Measurements from ENCODE around the gene SEPTIN3. TPM values are rescaled to one million over a fixed set of nuclear protein-coding genes. Genes with fewer than 3 reads are reported as not detected.

The SEPTIN3 gene
- total and polyA plus RNA-seq, 7 experiments from 2014 or later = 0.08 to 4.2 (median 0.16) TPM; not detected in 2

DNA sequence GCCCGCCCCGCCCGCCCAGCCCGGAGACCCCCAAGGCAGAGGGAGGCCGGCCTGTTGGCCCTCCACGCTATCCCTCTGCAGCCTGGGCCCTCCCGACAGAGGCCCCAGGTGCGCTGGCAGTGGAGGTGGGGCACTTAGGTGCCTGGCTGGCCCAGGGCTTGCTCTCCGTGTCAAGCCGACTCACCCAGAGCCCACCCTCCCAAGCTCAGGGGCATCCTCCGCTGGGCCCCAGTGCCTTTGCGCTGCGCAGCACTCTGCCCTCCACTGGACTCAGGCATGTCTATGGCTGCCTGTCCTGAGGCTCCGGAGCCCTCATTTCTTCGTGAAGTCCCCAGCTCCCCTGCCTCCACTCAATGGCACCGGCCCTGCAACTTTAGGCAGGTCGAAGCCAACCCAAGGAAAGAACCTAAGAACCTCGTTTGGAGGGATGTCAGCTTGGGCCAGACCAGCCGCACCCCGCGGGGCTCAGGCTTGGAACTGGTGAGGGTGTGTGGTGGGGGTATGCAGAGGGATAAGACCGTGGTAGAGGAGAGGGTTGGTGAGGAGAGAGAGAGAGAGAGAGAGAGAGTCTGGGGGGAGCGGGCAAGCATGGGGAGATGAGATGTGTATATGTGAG lies 11.2 kb upstream of the SEPTIN3 start:
- H3K36me3 Mint-ChIP-seq = no peaks in the 10 kb centered on the region
- intact Hi-C loops (cut with micrococcal nuclease) = loop anchor here in 1 of 2 donors (1.0 kb wide), 2 partner anchors 261 to 479 kb away; no protein-coding TSS in a partner anchor
- H3K4me3 Mint-ChIP-seq = peak overlapping the region in 6 of 10 donors; percentile 3 to 67 (median 50)

DNA sequence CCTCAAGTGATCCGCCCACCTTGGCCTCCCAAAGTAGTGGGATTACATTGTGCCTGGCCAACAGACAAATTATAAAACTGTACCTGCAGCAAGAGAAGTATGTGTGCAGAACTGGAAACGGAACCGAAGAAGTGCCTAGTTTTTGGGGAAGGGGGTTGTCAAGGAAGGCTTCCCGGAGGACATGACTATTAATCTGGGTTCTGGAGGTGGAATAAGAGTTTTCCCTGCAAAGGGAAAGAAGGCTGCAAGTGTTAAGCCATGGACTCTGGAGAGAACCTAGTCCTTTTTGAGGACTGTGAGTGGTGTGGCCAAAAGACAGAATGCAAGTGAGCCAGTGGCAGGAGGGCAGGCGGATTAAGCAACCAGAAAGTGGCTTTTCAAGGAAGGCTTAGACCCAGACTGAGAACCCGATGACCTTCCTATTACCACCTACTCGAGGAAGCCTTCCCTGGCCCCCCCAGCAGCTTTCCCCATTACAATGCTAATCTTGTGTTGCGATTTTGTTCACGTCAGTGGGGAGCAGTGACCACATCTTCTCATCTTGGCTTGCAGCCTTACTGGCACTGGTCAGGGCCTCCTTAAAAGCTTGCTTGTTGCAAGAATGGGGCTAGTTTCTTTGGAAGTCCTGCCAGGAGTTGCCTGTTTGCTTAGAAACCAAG lies 5.7 kb upstream of the SEPTIN3 start:
- ChIA-PET POLR2A (no interaction called here), CTCF (interaction anchor here (0.6 to 0.8 kb wide), 3 partner anchors 101 to 478 kb away, joined by 3 read pairs; no protein-coding TSS in a partner anchor)
- ATAC-seq = no peak
- intact Hi-C loops (cut with micrococcal nuclease) = no loop called here
- no peaks in the 10 kb centered on the region for H3K4me1 ChIP-seq (ENCODE audit: control insufficient read depth in 2 of 2, insufficient read depth in 2 of 2, low read length in 2 of 2)
- DNase-seq = no peak
- H3K27me3 Mint-ChIP-seq = no peaks in the 10 kb centered on the region
- no peaks in the 10 kb centered on the region for H3K27me3 ChIP-seq (ENCODE audit: control insufficient read depth in 2 of 2, insufficient read depth in 2 of 2, low read length in 2 of 2)
- peaks cover 0 to 9% (median 0%) of the 10 kb centered on the region in 7 donors for H3K4me1 Mint-ChIP-seq
- H3K9me3 ChIP-seq (ENCODE audit: control insufficient read depth in 2 of 3, low read length in 3 of 3) = no peaks in the 10 kb centered on the region
- no peak overlapping the region for H3K27ac Mint-ChIP-seq
- H3K27ac ChIP-seq (ENCODE audit: low read depth, low read length) = no peak overlapping the region
- no peaks in the 10 kb centered on the region for H3K9me3 Mint-ChIP-seq
- H3K36me3 ChIP-seq (ENCODE audit: control insufficient read depth in 2 of 3, insufficient read depth in 3 of 3, low read length in 3 of 3) = no peaks in the 10 kb centered on the region
- no peak overlapping the region for H3K4me3 Mint-ChIP-seq
- H3K4me3 ChIP-seq (ENCODE audit: low read length) = no peak overlapping the region
- H3K36me3 Mint-ChIP-seq = no peaks in the 10 kb centered on the region

More for the DNA sequence above, 11.2 kb upstream of the SEPTIN3 start:
- H3K4me1 Mint-ChIP-seq = peaks cover 0 to 5% (median 4%) of the 10 kb centered on the region in 7 donors
- Histone ChIP-seq H3K36me3 (ENCODE audit: control insufficient read depth in 2 of 3, insufficient read depth in 3 of 3, low read length in 3 of 3) (no peaks in the 10 kb centered on the region), H3K27me3 (ENCODE audit: control insufficient read depth in 2 of 2, insufficient read depth in 2 of 2, low read length in 2 of 2) (no peaks in the 10 kb centered on the region), H3K27ac (ENCODE audit: low read depth, low read length) (no peak overlapping the region), H3K4me3 (ENCODE audit: low read length) (no peak overlapping the region), H3K4me1 (ENCODE audit: control insufficient read depth in 2 of 2, insufficient read depth in 2 of 2, low read length in 2 of 2) (peaks cover 3 to 4% of the 10 kb centered on the region in 2 donors), H3K9me3 (ENCODE audit: control insufficient read depth in 2 of 3, low read length in 3 of 3) (no peaks in the 10 kb centered on the region)
- H3K27me3 Mint-ChIP-seq = peaks cover 0 to 1% (median 0%) of the 10 kb centered on the region in 5 donors
- ChIA-PET CTCF (interaction anchor here (0.6 to 1.7 kb wide), 3 partner anchors 8 to 305 kb away, joined by 3 to 4 read pairs (median 4); no protein-coding TSS in a partner anchor), POLR2A (no interaction called here)
- DNase-seq (peak in 2 of 9 donors; percentile 23 to 28), ATAC-seq (peak; percentile 50)
- H3K9me3 Mint-ChIP-seq = peaks cover 0 to 2% (median 0%) of the 10 kb centered on the region in 11 donors
- no peak overlapping the region for H3K27ac Mint-ChIP-seq

DNA sequence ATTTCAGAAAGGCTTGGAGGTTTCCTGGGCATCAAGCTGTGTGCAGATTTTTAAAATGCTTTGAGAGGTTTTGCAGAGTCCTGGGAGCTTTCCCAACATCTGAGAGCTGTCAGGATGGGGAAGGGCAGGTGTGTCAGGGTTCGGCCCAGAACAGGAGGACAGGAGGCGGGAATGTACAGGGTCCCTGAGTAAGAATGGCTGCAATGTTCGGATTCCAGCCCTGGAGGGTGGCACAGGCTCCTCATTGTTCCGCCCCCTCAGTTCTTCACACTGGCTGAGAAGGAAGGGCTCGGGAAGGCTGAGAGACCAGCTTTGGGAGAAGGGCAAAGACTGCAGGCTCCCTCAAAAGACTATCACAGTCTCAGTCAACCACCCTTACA lies 5.1 kb upstream of the SEPTIN3 start:
- no peaks in the 10 kb centered on the region for H3K9me3 Mint-ChIP-seq
- ATAC-seq = no peak
- Histone ChIP-seq H3K36me3 (ENCODE audit: control insufficient read depth in 2 of 3, insufficient read depth in 3 of 3, low read length in 3 of 3) (no peaks in the 10 kb centered on the region), H3K27me3 (ENCODE audit: control insufficient read depth in 2 of 2, insufficient read depth in 2 of 2, low read length in 2 of 2) (no peaks in the 10 kb centered on the region), H3K9me3 (ENCODE audit: control insufficient read depth in 2 of 3, low read length in 3 of 3) (no peaks in the 10 kb centered on the region), H3K4me1 (ENCODE audit: control insufficient read depth in 2 of 2, insufficient read depth in 2 of 2, low read length in 2 of 2) (no peaks in the 10 kb centered on the region), H3K27ac (ENCODE audit: low read depth, low read length) (no peak overlapping the region), H3K4me3 (ENCODE audit: low read length) (no peak overlapping the region)
- DNase-seq = no peak
- H3K27me3 Mint-ChIP-seq = no peaks in the 10 kb centered on the region
- H3K4me3 Mint-ChIP-seq = no peak overlapping the region
- peaks cover 0 to 9% (median 0%) of the 10 kb centered on the region in 7 donors for H3K4me1 Mint-ChIP-seq
- CTCF ChIA-PET = interaction anchor here (0.6 to 0.8 kb wide), 2 partner anchors 102 to 478 kb away, joined by 3 read pairs; no protein-coding TSS in a partner anchor
- POLR2A ChIA-PET = interaction anchor here (1.0 kb wide), 1 partner anchor 12 kb away, joined by 3 read pairs; the partner anchor contains the start of gene SMIM45
- intact Hi-C loops (cut with micrococcal nuclease) = no loop called here
- no peak overlapping the region for H3K27ac Mint-ChIP-seq
- H3K36me3 Mint-ChIP-seq = no peaks in the 10 kb centered on the region

DNA sequence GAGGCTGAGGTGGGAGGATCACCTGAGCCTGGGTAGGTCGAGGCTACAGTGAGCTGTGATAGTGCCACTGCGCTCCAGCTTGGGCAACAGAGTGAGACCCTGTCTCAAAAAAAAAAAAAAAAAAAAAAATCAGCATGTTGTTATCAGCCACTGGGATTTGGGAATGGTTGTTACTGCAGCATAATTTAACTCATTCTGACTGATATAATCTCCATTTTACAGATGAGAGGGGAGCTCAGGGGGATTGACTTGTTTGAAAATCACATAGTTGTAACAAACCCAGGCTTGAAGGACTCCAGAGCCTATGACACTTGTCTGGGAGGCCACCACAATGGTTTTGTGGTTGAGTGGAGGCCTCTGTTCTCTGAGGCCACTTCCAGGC lies 3.0 kb upstream of the SEPTIN3 start:
- intact Hi-C loops (cut with micrococcal nuclease) = loop anchor here (1.0 to 5.0 kb wide), 9 partner anchors 105 to 587 kb away; partner anchors contain the start of genes NAGA (in 2 of the 2), PHETA2 (in 1 of the 2), SERHL2 (in 1 of the 2) and SMDT1 (in 1 of the 2)
- POLR2A ChIA-PET = no interaction called here
- CTCF ChIA-PET = interaction anchor here (0.6 to 2.8 kb wide), 4 partner anchors 12 to 478 kb away, joined by 4 to 16 read pairs (median 6); no protein-coding TSS in a partner anchor

DNA sequence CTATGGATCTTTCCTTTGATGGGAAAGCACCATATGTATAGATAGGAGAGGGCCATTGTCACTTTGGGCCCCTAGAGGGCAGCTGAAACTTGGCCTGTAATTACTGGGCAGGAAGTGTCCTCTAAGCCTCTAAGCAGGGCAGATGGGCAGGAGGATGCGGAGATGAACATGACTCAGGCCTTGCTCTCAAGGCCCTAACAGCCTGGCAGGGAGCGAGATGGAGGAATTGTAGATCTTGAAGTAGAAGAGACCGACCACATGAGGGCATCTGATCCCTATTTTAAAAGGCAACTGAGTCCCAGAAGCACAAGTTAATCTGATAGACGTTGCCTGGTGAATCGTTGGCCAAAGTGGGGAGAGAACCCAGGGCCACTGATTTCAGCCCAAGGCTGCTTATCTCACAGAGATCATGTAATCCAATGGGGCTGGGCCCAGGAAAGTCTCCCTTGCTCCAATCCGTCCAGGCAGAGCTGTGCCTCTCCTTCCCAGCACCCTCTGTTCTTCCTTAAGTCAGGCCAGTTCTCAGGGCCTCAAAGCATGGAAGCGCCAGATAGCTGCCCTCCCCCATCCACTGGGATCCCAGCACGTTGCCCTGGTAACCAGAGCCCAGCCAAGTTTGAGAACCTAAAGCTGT lies 2.5 kb upstream of the SEPTIN3 start:
- no peaks in the 10 kb centered on the region for H3K4me1 ChIP-seq (ENCODE audit: control insufficient read depth in 2 of 2, insufficient read depth in 2 of 2, low read length in 2 of 2)
- H3K27me3 Mint-ChIP-seq = peaks cover 0 to 9% (median 0%) of the 10 kb centered on the region in 5 donors
- DNase-seq (peak in 6 of 9 donors; percentile 20 to 59 (median 48)), ATAC-seq (peak; percentile 84)
- ChIA-PET POLR2A (no interaction called here), CTCF (interaction anchor here (0.6 to 2.8 kb wide), 6 partner anchors 13 to 506 kb away, joined by 3 to 16 read pairs (median 4); no protein-coding TSS in a partner anchor)
- peak overlapping the region in 1 of 9 donors; percentile 72 for H3K27ac Mint-ChIP-seq
- no peaks in the 10 kb centered on the region for H3K27me3 ChIP-seq (ENCODE audit: control insufficient read depth in 2 of 2, insufficient read depth in 2 of 2, low read length in 2 of 2)
- no peak overlapping the region for H3K4me3 ChIP-seq (ENCODE audit: low read length)
- H3K9me3 ChIP-seq (ENCODE audit: control insufficient read depth in 2 of 3, low read length in 3 of 3) = no peaks in the 10 kb centered on the region
- H3K4me1 Mint-ChIP-seq = peaks cover 0 to 9% (median 0%) of the 10 kb centered on the region in 7 donors
- no peak overlapping the region for H3K4me3 Mint-ChIP-seq
- no peaks in the 10 kb centered on the region for H3K36me3 Mint-ChIP-seq
- H3K36me3 ChIP-seq (ENCODE audit: control insufficient read depth in 2 of 3, insufficient read depth in 3 of 3, low read length in 3 of 3) = no peaks in the 10 kb centered on the region
- intact Hi-C loops (cut with micrococcal nuclease) = loop anchor here (1.0 to 5.0 kb wide), 9 partner anchors 104 to 586 kb away; partner anchors contain the start of genes NAGA (in 2 of the 2), PHETA2 (in 1 of the 2), SERHL2 (in 1 of the 2) and SMDT1 (in 1 of the 2)
- peaks cover 0 to 2% (median 0%) of the 10 kb centered on the region in 11 donors for H3K9me3 Mint-ChIP-seq
- H3K27ac ChIP-seq (ENCODE audit: low read depth, low read length) = no peak overlapping the region

More for the DNA sequence above, 3.0 kb upstream of the SEPTIN3 start:
- H3K36me3 Mint-ChIP-seq = no peaks in the 10 kb centered on the region
- H3K27ac Mint-ChIP-seq = no peak overlapping the region
- no peak overlapping the region for H3K4me3 Mint-ChIP-seq
- no peaks in the 10 kb centered on the region for H3K36me3 ChIP-seq (ENCODE audit: control insufficient read depth in 2 of 3, insufficient read depth in 3 of 3, low read length in 3 of 3)
- no peak overlapping the region for H3K27ac ChIP-seq (ENCODE audit: low read depth, low read length)
- peaks cover 0 to 5% (median 0%) of the 10 kb centered on the region in 5 donors for H3K27me3 Mint-ChIP-seq
- ATAC-seq (no peak), DNase-seq (no peak)
- no peaks in the 10 kb centered on the region for H3K27me3 ChIP-seq (ENCODE audit: control insufficient read depth in 2 of 2, insufficient read depth in 2 of 2, low read length in 2 of 2)
- peaks cover 0 to 2% (median 0%) of the 10 kb centered on the region in 11 donors for H3K9me3 Mint-ChIP-seq
- peaks cover 0 to 9% (median 0%) of the 10 kb centered on the region in 7 donors for H3K4me1 Mint-ChIP-seq
- no peak overlapping the region for H3K4me3 ChIP-seq (ENCODE audit: low read length)
- H3K4me1 ChIP-seq (ENCODE audit: control insufficient read depth in 2 of 2, insufficient read depth in 2 of 2, low read length in 2 of 2) = no peaks in the 10 kb centered on the region
- no peaks in the 10 kb centered on the region for H3K9me3 ChIP-seq (ENCODE audit: control insufficient read depth in 2 of 3, low read length in 3 of 3)

DNA sequence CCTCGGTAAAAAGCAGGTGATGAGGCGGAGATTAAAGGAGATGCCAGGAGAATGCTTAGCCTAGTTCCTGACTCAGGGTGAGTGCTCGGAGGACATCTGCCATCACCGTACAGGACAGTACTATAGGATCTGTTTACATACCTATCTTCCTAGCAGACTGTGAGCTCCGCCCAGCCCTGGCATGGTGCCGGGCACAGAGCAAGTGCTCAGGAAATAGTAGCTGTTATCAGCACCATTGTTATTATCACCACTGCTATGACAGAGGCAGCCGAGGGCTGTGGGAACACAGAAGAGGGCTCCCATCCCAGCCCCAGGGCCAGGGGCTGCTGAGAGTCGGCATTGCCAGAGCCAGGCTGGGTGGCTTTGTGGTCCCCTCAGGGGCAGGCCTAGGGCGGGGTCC lies 642 bp upstream of the SEPTIN3 start:
- ChIA-PET POLR2A (no interaction called here), CTCF (interaction anchor here (0.6 to 2.8 kb wide), 5 partner anchors 11 to 505 kb away, joined by 3 to 16 read pairs (median 4); no protein-coding TSS in a partner anchor)
- Histone ChIP-seq H3K36me3 (ENCODE audit: control insufficient read depth in 2 of 3, insufficient read depth in 3 of 3, low read length in 3 of 3) (no peaks in the 10 kb centered on the region), H3K4me1 (ENCODE audit: control insufficient read depth in 2 of 2, insufficient read depth in 2 of 2, low read length in 2 of 2) (no peaks in the 10 kb centered on the region), H3K4me3 (ENCODE audit: low read length) (no peak overlapping the region), H3K27me3 (ENCODE audit: control insufficient read depth in 2 of 2, insufficient read depth in 2 of 2, low read length in 2 of 2) (no peaks in the 10 kb centered on the region), H3K9me3 (ENCODE audit: control insufficient read depth in 2 of 3, low read length in 3 of 3) (no peaks in the 10 kb centered on the region), H3K27ac (ENCODE audit: low read depth, low read length) (no peak overlapping the region)
- Mint-ChIP-seq H3K4me3 (no peak overlapping the region), H3K27ac (no peak overlapping the region), H3K27me3 (peaks cover 4 to 25% (median 9%) of the 10 kb centered on the region in 5 donors), H3K36me3 (no peaks in the 10 kb centered on the region), H3K9me3 (peaks cover 0 to 2% (median 0%) of the 10 kb centered on the region in 11 donors), H3K4me1 (peaks cover 0 to 9% (median 0%) of the 10 kb centered on the region in 7 donors)
- ATAC-seq (no peak), DNase-seq (no peak)
- intact Hi-C loops (cut with micrococcal nuclease) = loop anchor here in 1 of 2 donors (5.0 kb wide), 1 partner anchor 104 kb away; the partner anchor contains the start of genes NAGA and PHETA2

Data from naive thymus-derived CD4-positive, alpha-beta T cell (primary cell).